GM19452 (cell line): ENCODE measurements around the gene HS3ST4.

ENCODE experiments used
- ATAC-seq: cut with Tn5 transposase; IDR thresholded peaks from one replicate; pipeline ENCODE4 v1.9.1; 2021; ENCODE audit not compliant: unreplicated experiment

The HS3ST4 gene

DNA sequence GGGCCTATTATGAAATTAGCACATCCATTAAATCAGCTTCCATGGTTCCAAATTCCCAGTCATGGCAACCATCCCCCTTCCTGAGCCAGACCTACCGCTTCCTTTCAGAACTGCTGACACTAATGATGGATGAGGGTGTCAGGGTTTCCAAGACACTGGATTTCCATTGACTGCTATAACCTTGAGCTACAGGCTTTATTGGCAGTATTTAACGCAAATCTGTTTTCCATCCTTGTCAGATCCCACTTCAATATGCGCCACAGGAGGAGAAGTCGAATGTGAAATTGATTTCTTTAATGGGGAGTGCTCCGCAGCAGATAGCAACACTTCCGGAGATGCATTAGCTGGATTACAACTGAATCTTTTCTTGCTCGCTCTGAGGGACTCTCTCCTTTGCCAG is 197.1 kb downstream of the HS3ST4 start:
- no peak for ATAC-seq

GRCh38 chr16:25893332-25893731 is 201.6 kb downstream of the HS3ST4 start:
- ATAC-seq, result no peak

- ATAC-seq, result no peak
These were observed 202.3 kb downstream of the HS3ST4 start for GRCh38 chr16:25894093-25894492.

DNA sequence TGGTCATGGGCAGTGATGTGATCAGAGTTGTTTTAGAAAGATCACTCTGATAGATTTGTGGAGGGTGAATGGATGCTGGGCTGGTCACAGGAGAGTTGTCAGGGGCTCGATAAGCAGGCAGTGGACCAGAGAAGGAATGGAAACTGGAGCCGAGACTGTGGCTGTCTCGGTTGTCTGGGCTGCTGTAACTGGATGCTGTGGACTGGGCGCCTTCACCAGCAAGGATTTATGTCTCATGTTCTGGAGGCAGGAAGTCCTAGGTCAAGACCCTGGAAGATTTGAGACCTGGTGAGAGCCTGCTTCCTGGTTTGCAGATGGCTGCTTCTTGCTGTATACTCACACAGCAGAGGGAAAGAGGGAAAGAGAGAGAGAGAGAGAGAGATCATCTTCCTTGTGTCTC is 203.6 kb downstream of the HS3ST4 start:
- ATAC-seq, result no peak

GRCh38 chr16:25896411-25896810 is 204.7 kb downstream of the HS3ST4 start:
- ATAC-seq, result no peak

- ATAC-seq, result no peak
These were observed 205.9 kb downstream of the HS3ST4 start for GRCh38 chr16:25897702-25898101.

GRCh38 chr16:25905810-25906209 is 214.1 kb downstream of the HS3ST4 start:
- ATAC-seq, result no peak

DNA sequence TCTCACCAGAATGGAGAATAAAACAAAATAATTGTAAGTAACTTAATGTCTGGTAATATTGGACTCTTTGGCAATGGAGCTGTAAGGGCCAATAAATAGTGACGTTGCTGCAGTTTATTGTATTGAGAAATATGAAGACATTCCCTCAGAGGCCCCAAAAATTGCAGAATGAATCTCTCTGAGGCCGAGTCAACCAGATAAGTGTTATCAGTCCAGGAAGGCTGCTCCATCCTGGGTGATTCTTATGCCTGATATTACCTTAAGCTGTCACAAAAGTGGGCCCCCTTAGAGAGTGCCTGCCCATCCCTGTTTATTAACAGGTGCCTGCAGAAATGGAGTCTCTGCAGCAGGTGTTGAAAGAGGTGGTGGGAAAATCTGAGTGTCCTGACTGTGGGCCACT is 219.2 kb downstream of the HS3ST4 start:
- ATAC-seq, result no peak

DNA sequence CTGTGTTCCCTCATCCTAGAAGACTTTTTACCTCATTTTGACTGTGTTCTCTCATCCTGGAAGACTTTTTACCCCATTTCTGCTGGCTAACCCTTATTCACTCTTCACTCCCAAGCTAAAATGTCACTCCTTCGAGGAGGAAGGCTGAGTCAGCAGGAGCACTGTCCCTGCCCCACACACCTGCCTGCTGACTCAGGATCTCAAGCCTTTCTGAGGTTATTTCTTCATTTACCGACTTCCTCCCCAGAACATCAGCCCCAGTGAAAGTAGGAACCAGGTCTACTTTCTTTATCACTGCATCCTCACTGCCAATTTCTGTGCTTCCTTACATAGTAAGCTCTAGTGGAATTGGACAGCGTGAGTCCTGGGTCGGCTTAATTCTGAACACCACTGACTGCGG is 220.6 kb downstream of the HS3ST4 start:
- ATAC-seq, result no peak

DNA sequence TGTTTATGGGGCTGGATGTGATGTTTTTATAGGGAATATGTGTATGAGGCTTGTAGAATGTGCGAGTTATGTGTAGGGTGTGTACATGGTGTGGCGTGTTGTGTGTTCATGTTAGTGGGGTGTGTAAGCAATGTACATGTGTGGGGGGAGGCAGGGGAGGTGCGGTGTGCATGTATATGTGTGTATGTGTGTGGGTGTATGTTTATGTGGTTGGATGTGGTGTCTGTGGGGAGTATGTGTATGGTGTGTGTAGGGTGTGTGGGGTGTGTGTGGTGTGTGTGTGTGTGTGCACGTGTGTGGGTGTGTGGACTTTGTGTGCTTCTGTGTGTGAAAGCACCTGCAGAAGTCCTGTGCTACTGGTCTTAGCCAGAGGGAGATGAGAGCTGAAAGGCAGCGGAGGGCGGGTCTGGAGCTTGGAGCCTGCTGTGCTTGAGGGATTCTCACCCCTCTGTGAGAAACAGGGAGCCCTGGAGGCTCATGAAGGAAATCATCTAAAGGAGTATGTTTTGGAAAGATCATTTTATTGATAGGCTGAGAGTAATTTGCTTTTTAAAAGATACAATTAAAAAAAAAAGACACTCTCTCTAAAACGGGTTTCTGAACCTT is 222.7 kb downstream of the HS3ST4 start:
- no peak for ATAC-seq

GRCh38 chr16:25916037-25916436 is 224.3 kb downstream of the HS3ST4 start:
- ATAC-seq, result no peak

GRCh38 chr16:25922438-25922837 is 230.7 kb downstream of the HS3ST4 start:
- ATAC-seq, result no peak

DNA sequence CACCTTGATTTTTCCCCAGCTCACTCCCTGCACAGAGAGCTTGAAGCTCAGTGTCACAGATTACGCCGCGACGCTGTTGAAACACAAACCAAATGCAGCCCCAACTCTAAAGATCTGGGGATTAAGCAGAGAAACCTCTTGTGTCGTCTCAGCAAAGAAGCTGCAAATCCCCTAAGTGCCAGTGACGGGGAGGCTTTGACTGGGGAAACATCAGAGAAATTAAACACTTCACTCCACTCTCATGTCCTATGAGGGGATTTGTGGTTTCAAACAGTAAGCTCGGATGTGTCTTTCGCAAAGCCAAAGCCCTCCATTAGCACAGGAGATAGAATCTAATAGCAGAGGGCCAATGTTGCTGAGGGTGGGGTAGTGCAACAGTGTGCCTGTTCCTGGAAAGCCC is 233.7 kb downstream of the HS3ST4 start:
- no peak for ATAC-seq

DNA sequence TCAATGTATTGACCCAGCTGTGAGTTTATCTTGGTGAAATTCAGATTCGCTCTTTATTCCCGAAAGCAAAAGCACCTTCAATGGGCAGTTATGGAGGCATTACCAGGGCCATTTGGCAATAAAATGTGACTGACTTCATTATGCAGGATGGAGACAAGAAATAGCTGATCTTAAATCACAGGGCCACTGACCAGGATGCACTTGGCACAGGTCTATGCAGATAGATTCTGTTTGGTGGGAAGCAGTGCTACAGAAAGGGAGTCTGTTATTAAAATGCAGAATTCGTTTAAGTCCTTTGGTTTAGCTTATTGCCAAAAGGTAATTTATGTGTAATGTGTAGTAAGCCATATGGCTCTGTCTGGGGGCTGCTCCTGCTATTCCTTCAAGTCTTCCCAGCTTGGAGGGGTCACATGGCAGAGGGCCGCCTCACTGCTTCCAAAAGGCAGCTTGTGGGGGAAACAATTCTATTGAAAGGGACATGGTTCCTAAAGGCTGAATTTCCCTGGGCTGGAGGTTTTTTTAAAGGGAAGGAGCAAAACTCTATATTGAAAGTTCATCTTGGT is 239.8 kb downstream of the HS3ST4 start:
- ATAC-seq, result no peak

DNA sequence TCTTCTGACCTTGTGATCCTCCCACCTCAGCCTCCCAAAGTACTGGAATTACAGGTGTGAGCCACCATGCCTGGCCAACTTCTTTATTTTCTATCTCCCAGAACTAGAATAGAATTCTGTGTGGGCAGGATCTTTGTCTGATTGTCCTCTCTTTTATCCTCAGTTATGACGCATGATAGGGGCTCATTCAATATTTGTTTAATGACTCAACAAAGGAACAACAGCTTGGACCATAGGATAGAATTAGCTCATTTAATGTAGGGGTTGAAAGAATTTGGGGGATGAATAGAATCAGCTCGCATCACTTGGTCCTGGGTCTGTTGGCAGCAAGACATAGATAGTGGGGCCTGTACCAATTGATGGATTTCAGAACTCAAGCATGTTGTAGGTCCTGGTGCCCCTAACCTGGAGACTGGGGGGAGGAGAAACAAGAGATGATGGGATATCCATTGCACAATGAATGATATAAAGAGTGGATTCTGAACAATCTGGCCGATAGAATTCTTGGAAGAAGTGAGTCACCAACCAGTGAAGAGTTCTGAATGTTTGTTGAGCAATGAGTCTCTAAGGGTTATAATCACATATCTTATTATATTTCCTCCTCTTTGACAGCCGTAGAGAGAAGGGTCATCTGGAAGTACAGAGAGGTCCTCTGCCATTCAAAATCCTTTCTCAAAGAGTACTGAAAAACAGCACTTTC is 250.2 kb downstream of the HS3ST4 start:
- ATAC-seq, result no peak

- no peak for ATAC-seq
These were observed 259.0 kb downstream of the HS3ST4 start for GRCh38 chr16:25950586-25951281.

GRCh38 chr16:25951999-25952398 is 260.2 kb downstream of the HS3ST4 start:
- ATAC-seq, result no peak

GRCh38 chr16:25952983-25953382 is 261.2 kb downstream of the HS3ST4 start:
- ATAC-seq, result no peak

DNA sequence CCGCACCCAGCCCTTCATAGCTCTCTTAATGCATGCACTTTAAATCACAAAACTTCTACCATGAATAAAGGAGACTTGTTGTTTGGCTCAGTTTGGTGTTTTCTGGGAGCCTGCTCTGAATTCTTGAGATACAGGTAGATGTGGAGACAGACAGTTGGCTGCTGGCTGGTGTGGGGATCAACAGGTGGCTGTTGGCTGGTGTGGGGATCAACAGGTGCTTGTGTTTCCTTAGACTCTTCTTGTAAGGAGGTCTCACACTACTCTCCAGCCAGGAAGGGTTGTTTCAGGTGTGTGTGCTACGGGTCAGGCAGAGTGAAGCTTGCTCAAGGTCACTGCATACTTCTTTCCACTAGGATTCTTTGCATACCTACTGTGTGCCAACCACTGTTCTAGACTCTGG is 265.9 kb downstream of the HS3ST4 start:
- ATAC-seq, result no peak

- no peak for ATAC-seq
These were observed 267.5 kb downstream of the HS3ST4 start for GRCh38 chr16:25959221-25959620.

DNA sequence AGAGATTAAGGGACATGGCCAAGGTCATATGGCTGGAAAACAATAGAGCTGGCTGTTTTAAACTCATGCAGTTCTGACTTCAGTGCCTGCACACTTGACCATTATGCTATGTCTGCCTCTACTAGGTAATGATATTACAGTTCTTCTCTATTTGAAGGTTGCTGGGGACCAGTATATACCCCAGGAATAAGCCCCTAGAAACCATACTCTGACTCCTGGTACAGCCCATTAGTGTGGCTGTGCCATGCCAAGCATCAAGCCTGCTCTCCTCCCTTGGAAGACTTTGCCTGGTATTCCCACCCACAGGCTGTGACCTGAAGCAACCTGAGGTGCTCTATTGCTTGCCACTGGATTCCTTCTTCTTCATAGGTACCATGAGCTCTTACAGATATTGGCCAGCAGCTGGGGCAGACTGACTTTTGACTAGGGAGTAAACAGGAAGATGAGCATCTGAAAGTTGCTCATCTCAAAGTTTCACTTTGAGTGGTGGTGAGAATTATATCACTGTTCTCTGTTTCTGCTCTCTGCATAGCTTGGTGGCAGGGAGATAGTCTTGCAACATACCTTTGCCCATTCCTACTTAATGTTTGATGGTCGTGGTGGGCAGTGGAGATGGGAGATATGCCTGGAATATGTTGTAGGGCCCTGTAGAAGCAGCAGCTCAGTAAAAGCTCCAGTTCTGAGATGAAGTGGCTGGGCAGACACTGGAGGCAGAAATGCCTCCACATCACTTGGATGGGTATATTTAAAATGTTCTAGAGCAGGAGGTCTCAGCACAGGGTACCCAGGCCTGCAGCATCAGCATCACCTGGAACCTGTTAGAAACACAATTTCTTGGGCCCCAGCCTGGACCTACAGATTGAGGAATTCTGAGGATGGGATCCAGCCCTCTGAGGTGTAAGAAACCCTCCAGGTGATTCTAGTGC is 274.7 kb downstream of the HS3ST4 start:
- no peak for ATAC-seq
